ENCODE results near the gene RBPMS2.
"Not testable (repeated sequence)": the region's sequence is repeated elsewhere in the genome, so short reads cannot be mapped to it uniquely, and the experiment has no call there.

Gene RBPMS2

GRCh38 chr15:64775551-64776401, at the start of gene RBPMS2:
Gene RBPMS2 (minus strand): TSS chr15:64775589. CDS start chr15:64775319, 270 bp downstream.
- no peak for DNase-seq (ENCODE audit: low spot score)

GRCh38 chr15:64824929-64825430, 49.6 kb upstream of the RBPMS2 start:
- peak; percentile 27 for DNase-seq (ENCODE audit: low spot score)

DNA sequence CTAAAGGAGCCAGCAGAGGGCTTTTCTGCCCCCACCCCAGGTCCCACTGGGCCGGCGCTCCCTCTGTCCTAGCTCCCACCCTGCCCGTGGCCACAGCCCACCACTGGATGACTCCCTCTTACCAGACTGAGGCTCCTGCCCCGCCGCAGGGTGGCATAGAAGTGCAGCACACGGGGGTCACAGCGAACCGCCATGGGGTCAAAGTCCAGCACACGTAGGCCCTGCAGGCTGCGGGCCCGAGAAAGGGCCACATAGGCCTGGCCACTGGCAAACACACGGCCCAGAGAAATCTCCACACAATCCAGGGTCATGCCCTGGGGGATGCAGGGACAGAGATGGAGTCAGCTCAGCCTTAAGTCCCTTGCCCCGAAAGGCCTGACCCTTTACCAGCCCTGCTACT, 41.1 kb upstream of the RBPMS2 start:
- no peak for DNase-seq (ENCODE audit: low spot score)

GRCh38 chr15:64814965-64815364, 39.6 kb upstream of the RBPMS2 start:
- not testable (repeated sequence) for DNase-seq (ENCODE audit: low spot score)

GRCh38 chr15:64814283-64814682, 38.9 kb upstream of the RBPMS2 start:
- DNase-seq (ENCODE audit: low spot score) = not testable (repeated sequence)

- no peak for DNase-seq (ENCODE audit: low spot score)
These were observed 37.7 kb upstream of the RBPMS2 start for GRCh38 chr15:64813075-64813474.

GRCh38 chr15:64810497-64811326, 35.3 kb upstream of the RBPMS2 start:
- no peak for DNase-seq (ENCODE audit: low spot score)

DNA sequence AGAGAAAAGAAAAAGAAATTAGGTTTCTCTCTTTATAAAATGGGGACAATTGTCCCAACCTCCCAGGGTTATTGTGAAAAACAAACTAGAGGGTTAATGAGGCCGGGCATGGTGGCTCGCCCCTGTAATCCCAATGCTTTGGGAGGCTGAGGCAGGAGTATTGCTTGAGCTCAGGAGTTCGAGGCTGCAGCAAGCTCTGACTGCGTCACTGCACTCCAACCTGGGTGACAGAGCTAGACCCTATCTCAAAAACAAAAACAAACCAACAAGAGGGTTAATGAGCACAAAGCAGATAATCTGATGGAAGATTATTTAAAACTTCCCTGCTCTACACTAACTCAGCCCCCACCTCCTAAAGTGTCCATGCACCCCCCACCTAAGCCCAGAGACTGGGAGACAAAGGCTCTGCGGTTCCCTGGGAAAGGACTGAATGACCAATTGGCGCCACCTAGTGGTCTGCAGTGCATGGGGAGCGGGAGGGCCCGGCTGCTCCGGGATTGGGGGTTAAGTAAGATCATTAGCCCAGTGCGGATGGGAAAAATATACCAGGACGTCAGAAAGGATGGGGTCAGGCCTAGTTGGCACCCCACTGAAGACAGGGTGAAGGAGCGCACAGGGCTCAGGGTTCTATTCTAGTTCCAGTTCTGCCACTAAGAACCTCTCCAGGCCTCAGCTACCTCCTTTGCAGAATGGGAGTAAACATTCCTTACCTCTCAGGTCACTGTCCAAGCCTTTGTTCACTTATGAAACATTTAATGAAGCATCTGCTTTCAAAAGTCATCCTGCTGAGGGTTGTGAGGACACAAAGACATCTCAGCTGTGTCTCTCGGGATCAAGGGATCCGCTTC, 34.5 kb upstream of the RBPMS2 start:
- DNase-seq (ENCODE audit: low spot score) = peak; percentile 71

- no peak for DNase-seq (ENCODE audit: low spot score)
These were observed 33.5 kb upstream of the RBPMS2 start for GRCh38 chr15:64808785-64809453.

GRCh38 chr15:64807751-64808222, 32.4 kb upstream of the RBPMS2 start:
- no peak for DNase-seq (ENCODE audit: low spot score)

DNA sequence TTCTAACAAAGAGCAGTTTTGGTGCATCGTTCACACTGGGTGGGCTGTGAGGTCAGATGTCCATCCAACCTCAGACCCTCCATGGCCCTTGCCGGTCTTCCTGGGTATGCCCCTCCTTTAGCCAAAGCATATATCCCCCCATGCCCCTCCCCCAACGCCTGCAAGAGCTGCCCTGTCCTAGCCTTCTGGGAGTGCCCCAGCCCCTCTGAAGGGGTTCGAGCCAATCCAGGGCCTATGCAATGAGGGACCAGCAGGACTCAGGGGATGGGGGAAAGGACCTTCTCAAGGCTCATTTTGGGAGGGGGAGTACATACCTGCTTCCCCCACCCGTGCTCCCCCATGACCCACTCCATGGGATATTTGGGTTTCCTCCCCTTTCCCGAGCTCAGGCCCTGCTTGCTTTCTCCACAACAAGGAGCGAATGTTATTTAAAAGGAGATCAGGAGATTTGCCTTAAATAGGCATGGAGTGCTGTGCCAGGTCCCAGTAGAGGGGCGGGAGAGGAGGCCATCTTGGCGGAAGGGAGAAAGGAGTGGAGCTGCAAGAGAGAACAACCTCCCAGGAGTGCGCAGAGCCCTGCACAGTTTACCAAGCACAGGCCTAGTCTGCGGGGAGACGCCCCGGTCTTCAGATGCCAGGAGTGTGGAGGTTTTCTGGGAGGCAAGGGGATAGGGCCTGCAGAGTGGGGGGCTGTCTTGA, 31.8 kb upstream of the RBPMS2 start:
- no peak for DNase-seq (ENCODE audit: low spot score)

GRCh38 chr15:64806509-64806908, 31.1 kb upstream of the RBPMS2 start:
- no peak for DNase-seq (ENCODE audit: low spot score)

GRCh38 chr15:64804619-64805018, 29.2 kb upstream of the RBPMS2 start:
- no peak for DNase-seq (ENCODE audit: low spot score)

DNA sequence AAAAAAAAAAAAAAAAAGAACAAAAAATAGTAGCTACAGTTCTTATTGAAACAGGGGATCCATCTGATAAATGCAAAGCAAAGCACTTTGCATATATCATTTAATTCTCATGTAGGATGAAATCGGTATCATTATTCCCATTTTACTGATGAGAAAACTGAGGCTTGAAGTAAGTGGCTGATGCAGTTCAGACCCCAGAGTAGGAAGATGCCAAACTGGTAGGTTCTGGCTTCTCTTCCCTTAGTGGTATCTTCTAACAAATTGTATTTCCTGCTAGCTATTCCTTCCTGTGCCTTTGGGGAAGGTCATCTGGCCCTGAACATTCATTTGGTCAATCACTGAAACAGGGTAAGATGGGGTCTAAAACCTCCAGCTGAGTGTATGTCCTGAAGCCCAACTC, 28.1 kb upstream of the RBPMS2 start:
- DNase-seq (ENCODE audit: low spot score) = no peak

DNA sequence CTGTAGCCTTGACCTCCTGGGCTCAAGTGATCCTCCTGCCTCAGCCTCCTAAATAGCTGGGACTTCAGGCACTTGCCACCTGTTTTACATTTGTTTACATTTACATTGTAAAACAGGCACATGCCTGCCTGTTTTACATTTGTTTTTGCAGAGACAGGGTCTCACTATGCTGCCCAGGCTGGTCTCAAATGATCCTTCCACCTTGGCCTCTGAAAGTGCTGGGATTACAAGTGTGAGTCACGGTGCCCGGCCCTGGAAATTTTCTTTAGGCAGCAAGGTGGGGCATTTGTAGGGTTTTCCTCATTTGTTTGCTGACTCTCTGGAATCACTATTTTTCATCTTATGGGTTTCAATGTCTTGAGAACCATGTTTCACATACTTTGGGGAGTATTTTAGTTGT, 25.1 kb upstream of the RBPMS2 start:
- no peak for DNase-seq (ENCODE audit: low spot score)

- not testable (repeated sequence) for DNase-seq (ENCODE audit: low spot score)
These were observed 23.5 kb upstream of the RBPMS2 start for GRCh38 chr15:64798905-64799304.

DNA sequence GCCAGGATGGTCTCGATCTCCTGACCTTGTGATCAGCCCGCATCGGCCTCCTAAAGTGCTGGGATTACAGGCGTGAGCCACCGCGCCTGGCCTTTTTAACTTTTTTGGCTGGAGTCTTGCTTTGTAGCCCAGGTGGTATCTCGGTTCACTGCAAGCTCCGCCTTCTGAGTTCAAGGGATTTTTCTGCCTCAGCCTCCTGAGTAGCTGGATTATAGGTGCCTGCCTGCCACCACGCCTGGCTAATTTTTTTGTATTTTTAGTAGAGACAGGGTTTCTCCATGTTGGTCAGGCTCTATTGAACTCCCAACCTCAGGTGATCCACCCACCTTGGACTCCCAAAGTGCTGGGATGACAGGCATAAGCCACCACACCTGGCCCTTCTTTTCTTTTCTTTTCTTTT, 20.5 kb upstream of the RBPMS2 start:
- not testable (repeated sequence) for DNase-seq (ENCODE audit: low spot score)

DNA sequence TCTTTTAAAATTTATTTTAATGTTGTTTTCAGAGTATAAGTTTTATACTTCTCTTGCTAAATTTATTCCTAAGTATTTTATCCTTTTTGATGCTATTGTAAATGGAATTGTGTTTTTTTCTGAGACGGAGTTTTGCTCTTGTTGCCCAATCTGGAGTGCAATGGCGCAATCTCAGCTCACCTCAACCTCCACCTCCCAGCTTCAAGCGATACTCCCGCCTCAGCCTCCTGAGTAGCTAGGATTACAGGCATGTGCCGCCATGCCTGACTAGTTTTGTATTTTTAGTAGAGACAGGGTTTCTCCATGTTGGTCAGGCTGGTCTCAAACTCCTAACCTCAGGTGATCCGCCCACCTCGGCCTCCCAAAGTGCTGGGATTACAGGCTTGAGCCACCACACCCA, 19.9 kb upstream of the RBPMS2 start:
- DNase-seq (ENCODE audit: low spot score) = not testable (repeated sequence)

GRCh38 chr15:64792282-64792681, 16.9 kb upstream of the RBPMS2 start:
- no peak for DNase-seq (ENCODE audit: low spot score)

GRCh38 chr15:64791401-64791800, 16.0 kb upstream of the RBPMS2 start:
- DNase-seq (ENCODE audit: low spot score) = no peak

DNA sequence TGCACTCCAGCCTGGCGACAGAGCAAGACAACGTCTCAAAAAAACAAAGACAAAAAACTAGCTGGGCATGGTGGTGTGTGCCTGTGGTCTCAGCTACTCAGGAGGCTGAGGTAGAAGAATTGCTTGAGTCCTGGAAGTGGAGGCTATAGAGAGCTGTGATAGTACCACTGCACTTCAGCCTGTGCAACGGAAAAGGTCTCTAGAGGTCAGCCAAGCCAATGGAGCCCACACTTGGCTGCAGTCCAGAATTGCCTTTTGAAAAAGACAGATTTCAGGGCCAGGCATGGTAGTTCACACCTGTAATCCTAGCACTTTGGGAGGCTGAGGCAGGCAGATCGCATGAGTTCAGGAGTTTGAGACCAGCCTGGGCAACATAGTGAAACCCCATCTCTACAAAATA, 8.4 kb upstream of the RBPMS2 start:
- no peak for DNase-seq (ENCODE audit: low spot score)
